Measurements from ENCODE around the gene AFF3. TPM values are rescaled to one million over a fixed set of nuclear protein-coding genes. Genes with fewer than 3 reads are reported as not detected.

Gene AFF3
- total and polyA plus RNA-seq, 2 of the 4 experiments (the other 2 are of a cell fraction): 12.9 to 14.3 TPM

- Histone ChIP-seq H3K23ac (ENCODE audit: low read depth, low read length) (no peak overlapping the region), H2BK120ac (ENCODE audit: low read depth, low read length) (peak overlapping the region; percentile 65; the same call in 1 of the 2 replicates), H4K8ac (ENCODE audit: low read depth in 2 of 2, low read length in 2 of 2) (peak overlapping the region in 1 of 2 experiments; percentile 52; a peak in 2 of 4 replicates), H2BK20ac (ENCODE audit: low read depth, low read length) (no peak overlapping the region; the same call in 1 of the 2 replicates), H3K14ac (replicated peaks; ENCODE audit: low read depth, low read length) (no peak overlapping the region), H2AK9ac (replicated peaks; ENCODE audit: low read depth, low read length, poor library complexity) (no peak overlapping the region), H3K18ac (ENCODE audit: low read depth, low read length) (peak overlapping the region; percentile 59; the same call in 1 of the 2 replicates), H2AFZ (replicated peaks; ENCODE audit: low read length, poor library complexity) (no peak overlapping the region), H4K91ac (ENCODE audit: insufficient read depth, low read depth, low read length) (peak overlapping the region; percentile 26; the same call in 1 of the 2 replicates), H3K79me1 (ENCODE audit: low read depth in 1 of 2, low read length in 2 of 2) (peaks cover 0 to 6% of the 10 kb centered on the region in 2 experiments; a peak in 1 of 4 replicates), H3K27me3 (ENCODE audit: control insufficient read depth, insufficient read depth, low read length) (no peaks in the 10 kb centered on the region), H3K36me3 (ENCODE audit: control insufficient read depth, insufficient read depth, low read length) (no peaks in the 10 kb centered on the region; the same call in 1 of the 2 replicates), H2AK5ac (ENCODE audit: low read depth, low read length) (no peak overlapping the region), H3K27ac (ENCODE audit: insufficient read depth, low read length) (no peak overlapping the region), H3K9me1 (ENCODE audit: insufficient read depth, low read length) (peaks cover 9% of the 10 kb centered on the region; the same call in 1 of the 2 replicates), H4K5ac (ENCODE audit: low read depth, low read length) (peak overlapping the region; percentile 61), H2BK5ac (ENCODE audit: low read depth, low read length, poor library complexity, severe bottlenecking) (no peak overlapping the region), H3K9ac (ENCODE audit: low read depth, low read length) (no peak overlapping the region; the same call in 1 of the 2 replicates), H2BK15ac (ENCODE audit: low read depth, low read length) (no peak overlapping the region), H3K9me3 (ENCODE audit: control insufficient read depth, insufficient read depth, low read length) (peaks cover 4% of the 10 kb centered on the region), H3K4me2 (ENCODE audit: low read depth, low read length) (peak overlapping the region; percentile 63), H3K4ac (ENCODE audit: low read depth, low read length) (no peak overlapping the region), H4K20me1 (ENCODE audit: insufficient read depth, low read length) (no peaks in the 10 kb centered on the region), H3K56ac (ENCODE audit: extremely low read depth, insufficient read depth, low read length) (no peak overlapping the region; the same call in 1 of the 2 replicates), H3K4me3 (ENCODE audit: insufficient read depth, low read depth, low read length) (no peak overlapping the region), H3K4me1 (ENCODE audit: control insufficient read depth, insufficient read depth, low read length) (peaks cover 16% of the 10 kb centered on the region)
- DNase-seq: peak; percentile 13
- ATAC-seq (ENCODE audit: low read depth): peak; percentile 10
- no CpG with 5 or more reads among the region's 1 CpG for WGBS, 2 experiments (ENCODE audit: extremely low coverage in 2 of 2, insufficient read length in 1 of 2)
- in situ Hi-C loops (cut with MboI; ENCODE audit: low sequenced_read_pairs) (loop anchor here (10.0 kb wide), 1 partner anchor 518 kb away; no protein-coding TSS in a partner anchor), intact Hi-C loops (cut with micrococcal nuclease) (loop anchor here (1.0 to 5.0 kb wide), 4 partner anchors 155 to 516 kb away; no protein-coding TSS in a partner anchor), dilution Hi-C loops (cut with HindIII; ENCODE audit: low sequenced_read_pairs, unreplicated experiment) (no loop called here)
- POLR2A ChIA-PET (ENCODE audit: unreplicated experiment): no interaction called here
- TF ChIP-seq MAZ (IDR thresholded peaks at IDR 0.05; ENCODE audit: borderline replicate concordance, low read depth, low read length): no peak
- TF ChIP-seq MAFK (IDR thresholded peaks at IDR 0.05; ENCODE audit: low read depth, low read length): no peak
- TF ChIP-seq NFE2L2 (IDR thresholded peaks at IDR 0.05; ENCODE audit: low read depth, low read length): no peak
- no peak for TF ChIP-seq CTCF (conservative IDR thresholded peaks at IDR 0.05; ENCODE audit: low read depth, low read length)
- no peak for TF ChIP-seq MXI1 (IDR thresholded peaks at IDR 0.05; ENCODE audit: borderline replicate concordance, low read depth, low read length)
- TF ChIP-seq CEBPB (IDR thresholded peaks at IDR 0.05; ENCODE audit: low read depth, low read length): no peak
- TF ChIP-seq RFX5 (IDR thresholded peaks at IDR 0.05; ENCODE audit: low read depth, low read length): no peak
- no peak for TF ChIP-seq BHLHE40 (IDR thresholded peaks at IDR 0.05; ENCODE audit: low read depth, low read length)
- no peak for TF ChIP-seq RCOR1 (IDR thresholded peaks at IDR 0.05; ENCODE audit: insufficient replicate concordance, low read length)
- TF ChIP-seq USF2 (IDR thresholded peaks at IDR 0.05; ENCODE audit: low read depth, low read length): no peak
- no peak for TF ChIP-seq FOS (IDR thresholded peaks at IDR 0.05; ENCODE audit: low read depth, low read length)
- no peak for TF ChIP-seq RAD21 (IDR thresholded peaks at IDR 0.05; ENCODE audit: low read length)
- no peak for TF ChIP-seq POLR2A (IDR thresholded peaks at IDR 0.05; ENCODE audit: low read depth, low read length)
- TF ChIP-seq SMC3 (IDR thresholded peaks at IDR 0.05; ENCODE audit: low read depth, low read length): no peak
- TF ChIP-seq ELK1 (IDR thresholded peaks at IDR 0.05; ENCODE audit: borderline replicate concordance, low read depth, low read length): no peak
- no peak for TF ChIP-seq CHD1 (IDR thresholded peaks at IDR 0.05; ENCODE audit: low read depth, low read length)
- CTCF ChIA-PET: interaction anchor here (0.7 to 1.1 kb wide), 4 partner anchors 84 to 535 kb away, joined by 3 to 8 read pairs (median 3); no protein-coding TSS in a partner anchor
- no TSS peak for BruUV-seq (replicated peaks)
Measured at GRCh38 chr2:99727199-99727598, 415.2 kb downstream of the AFF3 start.

Data from IMR-90 (cell line).